Neural cell (in vitro differentiated cells): ENCODE results near the gene ATAD2B. TPM values are rescaled to one million over a fixed set of nuclear protein-coding genes. Genes with fewer than 3 reads are reported as not detected.

Experiments
- H2AFZ ChIP-seq: fragments of 200-600, 300-800 bp; sonication (generic), shearing (Covaris generic); 2 replicates; pipeline ENCODE4 v1.6.0; 2014; ENCODE audit warnings: low read depth, mild to moderate bottlenecking, antibody characterized with exemption, low read length, moderate library complexity
- H3F3A ChIP-seq: fragments of 200-600 bp; shearing (Covaris generic); 2 replicates; pipeline ENCODE4 v1.6.1; 2016; ENCODE audit warnings: mild to moderate bottlenecking, moderate library complexity, mixed read lengths, antibody characterized with exemption, low read length; ENCODE audit not compliant: insufficient read depth, poor library complexity, severe bottlenecking
- H3K27ac ChIP-seq: fragments of 200-600, 300-800 bp; sonication (generic), shearing (Covaris generic); 2 replicates; pipeline ENCODE4 v1.5.1; 2014; ENCODE audit warnings: mild to moderate bottlenecking, low read length, moderate library complexity
- H3K27me3 ChIP-seq: fragments of 300-800, 200-600 bp; sonication (generic), shearing (Covaris generic); 2 replicates; pipeline ENCODE4 v1.6.0; 2014; ENCODE audit warnings: mild to moderate bottlenecking, low read depth, low read length, moderate library complexity; ENCODE audit not compliant: insufficient read depth
- H3K36me3 ChIP-seq: fragments of 300-800, 200-600 bp; sonication (generic), shearing (Covaris generic); 2 replicates; pipeline ENCODE4 v1.5.1; 2014; ENCODE audit warnings: mild to moderate bottlenecking, antibody characterized with exemption, low read length, moderate library complexity; ENCODE audit not compliant: insufficient read depth
- H3K4me2 ChIP-seq: fragments of 300-800, 200-600 bp; sonication (generic), shearing (Covaris generic); 2 replicates; pipeline ENCODE4 v1.6.0; 2014; ENCODE audit warnings: mild to moderate bottlenecking, low read length
- H3K4me3 ChIP-seq: fragments of 300-800, 200-600 bp; sonication (generic), shearing (Covaris generic); 2 replicates; pipeline ENCODE4 v1.5.1; 2014; ENCODE audit warnings: mild to moderate bottlenecking, low read length, moderate library complexity
- H3K79me2 ChIP-seq: fragments of 200-600 bp; shearing (Covaris generic); replicated peaks from 2 replicates; pipeline ENCODE4 v1.6.0; 2014; ENCODE audit warnings: mild to moderate bottlenecking, low read length, moderate library complexity; ENCODE audit not compliant: insufficient read depth
- H3K9ac ChIP-seq: fragments of 300-800, 200-600 bp; sonication (generic), shearing (Covaris generic); 2 replicates; pipeline ENCODE4 v1.6.1; 2016; ENCODE audit warnings: mild to moderate bottlenecking, low read length, mixed read lengths
- H3K9me2 ChIP-seq: fragments of 200-600 bp; shearing (Covaris generic); 2 replicates; pipeline ENCODE4 v1.6.1; 2016; ENCODE audit warnings: mild to moderate bottlenecking, low read length, mixed read lengths; ENCODE audit not compliant: insufficient read depth
- H3K9me3 ChIP-seq: fragments of 200-600, 300-800 bp; sonication (generic), shearing (Covaris generic); 2 replicates; pipeline ENCODE4 v1.6.1; 2016; ENCODE audit warnings: mild to moderate bottlenecking, mixed run types, low read length, moderate library complexity, mixed read lengths
- H4K20me1 ChIP-seq: fragments of 200-600 bp; shearing (Covaris generic); 2 replicates; pipeline ENCODE4 v1.6.1; 2016; ENCODE audit warnings: mild to moderate bottlenecking, mixed run types; ENCODE audit not compliant: insufficient read depth
- EP300 ChIP-seq: fragments of 450-650 bp; conservative IDR thresholded peaks from 2 replicates; pipeline ENCODE4 v1.6.1; 2014; ENCODE audit warnings: antibody characterized with exemption, mild to moderate bottlenecking, moderate library complexity; ENCODE audit not compliant: poor library complexity, severe bottlenecking
- EZH2 ChIP-seq: fragments of 200-600, 300-800 bp; shearing (Covaris generic), sonication (generic); IDR thresholded peaks from 2 replicates; pipeline ENCODE4 v1.6.1; 2014; ENCODE audit warnings: antibody characterized with exemption, low read length, borderline replicate concordance, mild to moderate bottlenecking; ENCODE audit not compliant: insufficient read depth, poor library complexity, severe bottlenecking
- MXI1 ChIP-seq: fragments of 450-650 bp; conservative IDR thresholded peaks from 2 replicates; pipeline ENCODE4 v1.6.1; 2014; ENCODE audit warnings: antibody characterized with exemption, mild to moderate bottlenecking; ENCODE audit not compliant: poor library complexity, severe bottlenecking
- POLR2AphosphoS5 ChIP-seq: IDR thresholded peaks from 2 replicates; pipeline ENCODE4 v1.6.1; 2012
- RAD21 ChIP-seq: fragments of 450-650 bp; conservative IDR thresholded peaks from 2 replicates; pipeline ENCODE4 v1.6.1; 2014; ENCODE audit warnings: antibody characterized with exemption, mild to moderate bottlenecking, moderate library complexity
- SMC3 ChIP-seq: fragments of 450-650 bp; conservative IDR thresholded peaks from 2 replicates; pipeline ENCODE4 v1.6.1; 2014; ENCODE audit warnings: antibody characterized with exemption, mild to moderate bottlenecking, moderate library complexity; ENCODE audit not compliant: poor library complexity
- TAF1 ChIP-seq: IDR thresholded peaks from 2 replicates; pipeline ENCODE4 v1.6.1; 2012; ENCODE audit warnings: low read depth
- polyA plus RNA-seq: library from polyadenylated mRNA; depleted of rRNA; stranded (reverse); fragments of >200 nt; gene quantifications from 2 replicates; pipeline ENCODE4 v1.2.3, GENCODE V29; 2014
- TF ChIP-seq, protein P1 (sequence below): fragments of 450-650 bp; IDR thresholded peaks from 2 replicates; pipeline ENCODE4 v1.5.1; 2014; ENCODE audit warnings: antibody characterized with exemption, mild to moderate bottlenecking, moderate library complexity; ENCODE audit not compliant: poor library complexity, severe bottlenecking
- TF ChIP-seq, protein P2 (sequence below): IDR thresholded peaks from 2 replicates; pipeline ENCODE4 v1.6.1; 2012; ENCODE audit warnings: borderline replicate concordance

The ATAD2B gene
- polyA plus RNA-seq, 1 donor from 2014 or later, result 37.6 TPM

GRCh38 chr2:23901966-23902846 lies 24.7 kb downstream of the ATAD2B start:
- Histone ChIP-seq H3K79me2 (peaks cover 52% of the 10 kb centered on the region), H3K27me3 (no peaks in the 10 kb centered on the region), H3F3A (no peaks in the 10 kb centered on the region), H3K9me2 (no peaks in the 10 kb centered on the region), H2AFZ (no peak overlapping the region), H3K4me2 (no peak overlapping the region), H3K9ac (no peak overlapping the region), H4K20me1 (no peaks in the 10 kb centered on the region), H3K36me3 (no peaks in the 10 kb centered on the region), H3K27ac (no peak overlapping the region), H3K9me3 (no peaks in the 10 kb centered on the region), H3K4me3 (no peak overlapping the region)
- TF ChIP-seq MXI1 (no peak), TAF1 (no peak), EZH2 (no peak), EP300 (no peak), SMC3 (no peak), POLR2AphosphoS5 (no peak), RAD21 (no peak)
- TF ChIP-seq, protein P1, sequence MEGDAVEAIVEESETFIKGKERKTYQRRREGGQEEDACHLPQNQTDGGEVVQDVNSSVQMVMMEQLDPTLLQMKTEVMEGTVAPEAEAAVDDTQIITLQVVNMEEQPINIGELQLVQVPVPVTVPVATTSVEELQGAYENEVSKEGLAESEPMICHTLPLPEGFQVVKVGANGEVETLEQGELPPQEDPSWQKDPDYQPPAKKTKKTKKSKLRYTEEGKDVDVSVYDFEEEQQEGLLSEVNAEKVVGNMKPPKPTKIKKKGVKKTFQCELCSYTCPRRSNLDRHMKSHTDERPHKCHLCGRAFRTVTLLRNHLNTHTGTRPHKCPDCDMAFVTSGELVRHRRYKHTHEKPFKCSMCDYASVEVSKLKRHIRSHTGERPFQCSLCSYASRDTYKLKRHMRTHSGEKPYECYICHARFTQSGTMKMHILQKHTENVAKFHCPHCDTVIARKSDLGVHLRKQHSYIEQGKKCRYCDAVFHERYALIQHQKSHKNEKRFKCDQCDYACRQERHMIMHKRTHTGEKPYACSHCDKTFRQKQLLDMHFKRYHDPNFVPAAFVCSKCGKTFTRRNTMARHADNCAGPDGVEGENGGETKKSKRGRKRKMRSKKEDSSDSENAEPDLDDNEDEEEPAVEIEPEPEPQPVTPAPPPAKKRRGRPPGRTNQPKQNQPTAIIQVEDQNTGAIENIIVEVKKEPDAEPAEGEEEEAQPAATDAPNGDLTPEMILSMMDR, result no peak
- TF ChIP-seq, protein P2, sequence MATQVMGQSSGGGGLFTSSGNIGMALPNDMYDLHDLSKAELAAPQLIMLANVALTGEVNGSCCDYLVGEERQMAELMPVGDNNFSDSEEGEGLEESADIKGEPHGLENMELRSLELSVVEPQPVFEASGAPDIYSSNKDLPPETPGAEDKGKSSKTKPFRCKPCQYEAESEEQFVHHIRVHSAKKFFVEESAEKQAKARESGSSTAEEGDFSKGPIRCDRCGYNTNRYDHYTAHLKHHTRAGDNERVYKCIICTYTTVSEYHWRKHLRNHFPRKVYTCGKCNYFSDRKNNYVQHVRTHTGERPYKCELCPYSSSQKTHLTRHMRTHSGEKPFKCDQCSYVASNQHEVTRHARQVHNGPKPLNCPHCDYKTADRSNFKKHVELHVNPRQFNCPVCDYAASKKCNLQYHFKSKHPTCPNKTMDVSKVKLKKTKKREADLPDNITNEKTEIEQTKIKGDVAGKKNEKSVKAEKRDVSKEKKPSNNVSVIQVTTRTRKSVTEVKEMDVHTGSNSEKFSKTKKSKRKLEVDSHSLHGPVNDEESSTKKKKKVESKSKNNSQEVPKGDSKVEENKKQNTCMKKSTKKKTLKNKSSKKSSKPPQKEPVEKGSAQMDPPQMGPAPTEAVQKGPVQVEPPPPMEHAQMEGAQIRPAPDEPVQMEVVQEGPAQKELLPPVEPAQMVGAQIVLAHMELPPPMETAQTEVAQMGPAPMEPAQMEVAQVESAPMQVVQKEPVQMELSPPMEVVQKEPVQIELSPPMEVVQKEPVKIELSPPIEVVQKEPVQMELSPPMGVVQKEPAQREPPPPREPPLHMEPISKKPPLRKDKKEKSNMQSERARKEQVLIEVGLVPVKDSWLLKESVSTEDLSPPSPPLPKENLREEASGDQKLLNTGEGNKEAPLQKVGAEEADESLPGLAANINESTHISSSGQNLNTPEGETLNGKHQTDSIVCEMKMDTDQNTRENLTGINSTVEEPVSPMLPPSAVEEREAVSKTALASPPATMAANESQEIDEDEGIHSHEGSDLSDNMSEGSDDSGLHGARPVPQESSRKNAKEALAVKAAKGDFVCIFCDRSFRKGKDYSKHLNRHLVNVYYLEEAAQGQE, result no peak

DNA sequence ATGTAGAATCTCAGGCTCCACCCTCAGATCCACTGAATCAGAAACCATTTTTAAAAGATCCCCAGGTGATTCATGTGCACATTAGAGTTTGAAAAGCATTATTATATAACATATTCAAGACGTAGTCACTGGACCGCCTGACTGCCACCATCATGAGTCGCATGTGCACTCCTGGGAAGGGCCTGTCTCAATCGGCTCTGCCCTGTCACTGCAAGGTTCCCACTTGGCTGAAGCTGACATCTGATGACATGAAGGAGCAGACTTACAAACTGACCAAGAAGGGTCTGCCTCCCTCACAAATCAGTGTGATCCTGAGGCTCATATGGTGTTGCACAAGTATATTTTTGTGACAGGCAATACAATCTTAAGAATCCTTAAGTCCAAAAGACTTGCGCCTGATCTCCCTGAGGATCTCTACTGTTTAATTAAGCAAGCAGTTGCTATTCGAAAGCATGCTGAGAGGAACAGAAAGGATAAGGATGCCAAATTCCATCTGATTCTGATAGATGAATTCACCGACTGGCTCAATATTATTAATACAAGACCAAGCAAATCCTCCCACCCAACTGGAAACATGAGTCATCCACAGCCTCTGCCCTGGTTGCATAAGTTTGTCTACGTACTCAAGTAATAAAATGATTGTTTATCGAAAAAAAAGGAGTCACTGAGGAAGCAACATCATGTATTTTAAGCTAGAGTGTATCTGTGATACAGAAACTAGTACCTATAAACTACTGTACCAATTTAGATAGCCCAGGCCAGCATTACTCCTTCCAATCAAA lies 26.2 kb downstream of the ATAD2B start:
- H3K9ac ChIP-seq, result no peak overlapping the region
- no peak overlapping the region for H2AFZ ChIP-seq
- no peaks in the 10 kb centered on the region for H3F3A ChIP-seq
- H3K27me3 ChIP-seq, result no peaks in the 10 kb centered on the region
- no peak overlapping the region for H3K4me2 ChIP-seq
- TF ChIP-seq RAD21, result no peak
- TF ChIP-seq, protein P2, result no peak
- TF ChIP-seq MXI1, result no peak
- TF ChIP-seq POLR2AphosphoS5, result no peak
- no peak for TF ChIP-seq EZH2
- TF ChIP-seq SMC3, result no peak
- TF ChIP-seq, protein P1, result no peak
- TF ChIP-seq EP300, result no peak
- no peak for TF ChIP-seq TAF1
- no peak overlapping the region for H3K27ac ChIP-seq
- H3K9me3 ChIP-seq, result no peaks in the 10 kb centered on the region
- H3K36me3 ChIP-seq, result no peaks in the 10 kb centered on the region
- no peaks in the 10 kb centered on the region for H4K20me1 ChIP-seq
- H3K9me2 ChIP-seq, result no peaks in the 10 kb centered on the region
- H3K4me3 ChIP-seq, result no peak overlapping the region
- H3K79me2 ChIP-seq, result peaks cover 57% of the 10 kb centered on the region
